Activated CD8-positive, alpha-beta T cell treated with anti-CD3 and anti-CD28 coated beads, Interleukin-2, amount 10 ng/mL, durations not matched to agents 7 days and 5 days (primary cell): ENCODE results near the gene LRRTM4. TPM values are rescaled to one million over a fixed set of nuclear protein-coding genes. Genes with fewer than 3 reads are reported as not detected.
"Not testable (repeated sequence)": the region's sequence is repeated elsewhere in the genome, so short reads cannot be mapped to it uniquely, and the experiment has no call there.

ENCODE experiments used
- ATAC-seq: fragments of 150-1000 bp; cut with Tn5 transposase; one replicate; pipeline ENCODE4 v1.10.0; 2021; ENCODE audit warnings: moderate library complexity
- CTCF ChIA-PET: fragments of 350-600 bp; sonication (Branson Sonifier 250); formaldehyde crosslinking; loops from one replicate; lab custom pipeline; 2021; ENCODE audit warnings: antibody characterized with exemption; lab: Charles Lee
- POLR2A ChIA-PET: fragments of 350-600 bp; sonication (Branson Sonifier 250); formaldehyde crosslinking; loops from one replicate; lab custom pipeline; 2021; ENCODE audit warnings: antibody characterized with exemption; lab: Charles Lee
- DNase-seq: peaks from one replicate; pipeline ENCODE4 v3.0.0-alpha.2; 2020
- H3K27ac Mint-ChIP-seq: one replicate; pipeline ENCODE4 v1.8.0; 2021; ENCODE audit warnings: mild to moderate bottlenecking, mixed read lengths
- H3K27me3 Mint-ChIP-seq: one replicate; pipeline ENCODE4 v1.8.0; 2021; ENCODE audit warnings: low read depth, mixed read lengths
- H3K36me3 Mint-ChIP-seq: one replicate; pipeline ENCODE4 v1.8.0; 2021; ENCODE audit warnings: low read depth, mixed read lengths
- H3K4me1 Mint-ChIP-seq: one replicate; pipeline ENCODE4 v1.8.0; 2021; ENCODE audit warnings: low read depth, mixed read lengths
- H3K4me3 Mint-ChIP-seq: one replicate; pipeline ENCODE4 v1.8.0; 2021; ENCODE audit warnings: mild to moderate bottlenecking, mixed read lengths
- H3K9me3 Mint-ChIP-seq: one replicate; pipeline ENCODE4 v1.8.0; 2022; ENCODE audit warnings: mixed read lengths; ENCODE audit not compliant: insufficient read depth
- total RNA-seq, 2 experiments: library from RNA; stranded (reverse); gene quantifications; one replicate each; pipeline ENCODE4 v1.2.3, GENCODE V29; 2021

Gene LRRTM4
- total RNA-seq, 2 experiments from 2014 or later, result not detected

GRCh38 chr2:77191665-77192064 lies 330.5 kb downstream of the LRRTM4 start:
- ATAC-seq (no peak), DNase-seq (no peak)
- Mint-ChIP-seq H3K4me3 (no peak overlapping the region), H3K9me3 (peaks cover 5% of the 10 kb centered on the region), H3K36me3 (no peaks in the 10 kb centered on the region), H3K27me3 (no peaks in the 10 kb centered on the region), H3K27ac (no peak overlapping the region), H3K4me1 (no peaks in the 10 kb centered on the region)
- ChIA-PET POLR2A (no interaction called here), CTCF (no interaction called here)

- ChIA-PET CTCF (no interaction called here), POLR2A (no interaction called here)
- no peaks in the 10 kb centered on the region for H3K27me3 Mint-ChIP-seq
- H3K9me3 Mint-ChIP-seq, result peaks cover 13% of the 10 kb centered on the region
- ATAC-seq (no peak), DNase-seq (no peak)
- no peak overlapping the region for H3K4me3 Mint-ChIP-seq
- H3K36me3 Mint-ChIP-seq, result no peaks in the 10 kb centered on the region
- H3K4me1 Mint-ChIP-seq, result no peaks in the 10 kb centered on the region
- H3K27ac Mint-ChIP-seq, result no peak overlapping the region
These were observed 331.3 kb downstream of the LRRTM4 start for GRCh38 chr2:77190721-77191346.

- Mint-ChIP-seq H3K27me3 (no peaks in the 10 kb centered on the region), H3K9me3 (peaks cover 9% of the 10 kb centered on the region), H3K27ac (no peak overlapping the region), H3K4me3 (no peak overlapping the region), H3K36me3 (no peaks in the 10 kb centered on the region), H3K4me1 (no peaks in the 10 kb centered on the region)
- no peak for ATAC-seq
- no peak for DNase-seq
- POLR2A ChIA-PET, result no interaction called here
- CTCF ChIA-PET, result no interaction called here
These were observed 337.1 kb downstream of the LRRTM4 start for GRCh38 chr2:77185052-77185451.

- Mint-ChIP-seq H3K27ac (no peak overlapping the region), H3K36me3 (no peaks in the 10 kb centered on the region), H3K9me3 (peaks cover 7% of the 10 kb centered on the region), H3K4me1 (no peaks in the 10 kb centered on the region), H3K27me3 (no peaks in the 10 kb centered on the region), H3K4me3 (no peak overlapping the region)
- ATAC-seq (no peak), DNase-seq (no peak)
- ChIA-PET POLR2A (no interaction called here), CTCF (no interaction called here)
These were observed 342.9 kb downstream of the LRRTM4 start for GRCh38 chr2:77179297-77179696.

- H3K4me1 Mint-ChIP-seq, H3K27me3 Mint-ChIP-seq, ATAC-seq, H3K9me3 Mint-ChIP-seq, POLR2A ChIA-PET, DNase-seq, CTCF ChIA-PET, H3K27ac Mint-ChIP-seq, H3K4me3 Mint-ChIP-seq, H3K36me3 Mint-ChIP-seq: not testable (repeated sequence)
These were observed 346.9 kb downstream of the LRRTM4 start for GRCh38 chr2:77175266-77175780.

GRCh38 chr2:77169426-77169825 lies 352.8 kb downstream of the LRRTM4 start:
- DNase-seq (no peak), ATAC-seq (no peak)
- Mint-ChIP-seq H3K36me3 (no peaks in the 10 kb centered on the region), H3K4me3 (no peak overlapping the region), H3K4me1 (no peaks in the 10 kb centered on the region), H3K27ac (no peak overlapping the region), H3K27me3 (no peaks in the 10 kb centered on the region), H3K9me3 (peaks cover 9% of the 10 kb centered on the region)
- ChIA-PET POLR2A (no interaction called here), CTCF (no interaction called here)

- H3K36me3 Mint-ChIP-seq, POLR2A ChIA-PET, CTCF ChIA-PET, H3K27ac Mint-ChIP-seq, H3K4me1 Mint-ChIP-seq, ATAC-seq, H3K27me3 Mint-ChIP-seq, DNase-seq, H3K4me3 Mint-ChIP-seq: not testable (repeated sequence)
- H3K9me3 Mint-ChIP-seq, result peaks cover 14% of the 10 kb centered on the region
These were observed 358.2 kb downstream of the LRRTM4 start for GRCh38 chr2:77164021-77164420.

GRCh38 chr2:77161009-77161408 lies 361.2 kb downstream of the LRRTM4 start:
- ATAC-seq (no peak), DNase-seq (no peak)
- Mint-ChIP-seq H3K27ac (no peak overlapping the region), H3K27me3 (no peaks in the 10 kb centered on the region), H3K9me3 (peaks cover 14% of the 10 kb centered on the region), H3K36me3 (no peaks in the 10 kb centered on the region), H3K4me3 (no peak overlapping the region), H3K4me1 (no peaks in the 10 kb centered on the region)
- ChIA-PET CTCF (no interaction called here), POLR2A (no interaction called here)

- ChIA-PET CTCF (no interaction called here), POLR2A (no interaction called here)
- no peak overlapping the region for H3K4me3 Mint-ChIP-seq
- peaks cover 5% of the 10 kb centered on the region for H3K9me3 Mint-ChIP-seq
- H3K27me3 Mint-ChIP-seq, result no peaks in the 10 kb centered on the region
- no peaks in the 10 kb centered on the region for H3K4me1 Mint-ChIP-seq
- ATAC-seq (no peak), DNase-seq (no peak)
- H3K36me3 Mint-ChIP-seq, result no peaks in the 10 kb centered on the region
- H3K27ac Mint-ChIP-seq, result no peak overlapping the region
These were observed 365.6 kb downstream of the LRRTM4 start for GRCh38 chr2:77156599-77156998.

GRCh38 chr2:77155511-77155910 lies 366.7 kb downstream of the LRRTM4 start:
- no peak for ATAC-seq
- H3K27ac Mint-ChIP-seq, result no peak overlapping the region
- H3K36me3 Mint-ChIP-seq, result no peaks in the 10 kb centered on the region
- H3K27me3 Mint-ChIP-seq, result no peaks in the 10 kb centered on the region
- no peak for DNase-seq
- H3K4me1 Mint-ChIP-seq, result no peaks in the 10 kb centered on the region
- H3K9me3 Mint-ChIP-seq, result peaks cover 10% of the 10 kb centered on the region
- ChIA-PET POLR2A (no interaction called here), CTCF (no interaction called here)
- no peak overlapping the region for H3K4me3 Mint-ChIP-seq

- no peak overlapping the region for H3K4me3 Mint-ChIP-seq
- H3K36me3 Mint-ChIP-seq, result no peaks in the 10 kb centered on the region
- CTCF ChIA-PET, result no interaction called here
- H3K27ac Mint-ChIP-seq, result no peak overlapping the region
- ATAC-seq (no peak), DNase-seq (no peak)
- H3K27me3 Mint-ChIP-seq, result no peaks in the 10 kb centered on the region
- H3K4me1 Mint-ChIP-seq, result no peaks in the 10 kb centered on the region
- peaks cover 22% of the 10 kb centered on the region for H3K9me3 Mint-ChIP-seq
- POLR2A ChIA-PET, result interaction anchor here (0.6 kb wide), 1 partner anchor 8 kb away, joined by 3 read pairs; no protein-coding TSS in a partner anchor
These were observed 372.6 kb downstream of the LRRTM4 start for GRCh38 chr2:77149565-77149964.

GRCh38 chr2:77147153-77147552 lies 375.0 kb downstream of the LRRTM4 start:
- no peaks in the 10 kb centered on the region for H3K27me3 Mint-ChIP-seq
- H3K36me3 Mint-ChIP-seq, result no peaks in the 10 kb centered on the region
- no peak overlapping the region for H3K4me3 Mint-ChIP-seq
- H3K9me3 Mint-ChIP-seq, result peaks cover 25% of the 10 kb centered on the region
- H3K27ac Mint-ChIP-seq, result no peak overlapping the region
- ChIA-PET POLR2A (no interaction called here), CTCF (no interaction called here)
- H3K4me1 Mint-ChIP-seq, result no peaks in the 10 kb centered on the region
- ATAC-seq (no peak), DNase-seq (no peak)

- H3K27me3 Mint-ChIP-seq, result no peaks in the 10 kb centered on the region
- no peaks in the 10 kb centered on the region for H3K4me1 Mint-ChIP-seq
- peaks cover 19% of the 10 kb centered on the region for H3K9me3 Mint-ChIP-seq
- no peak overlapping the region for H3K27ac Mint-ChIP-seq
- DNase-seq, result no peak
- no peak overlapping the region for H3K4me3 Mint-ChIP-seq
- no peak for ATAC-seq
- POLR2A ChIA-PET, result no interaction called here
- CTCF ChIA-PET, result no interaction called here
- H3K36me3 Mint-ChIP-seq, result no peaks in the 10 kb centered on the region
These were observed 377.4 kb downstream of the LRRTM4 start for GRCh38 chr2:77144772-77145171.
